ENCODE results near the gene CBL.

The CBL gene

DNA sequence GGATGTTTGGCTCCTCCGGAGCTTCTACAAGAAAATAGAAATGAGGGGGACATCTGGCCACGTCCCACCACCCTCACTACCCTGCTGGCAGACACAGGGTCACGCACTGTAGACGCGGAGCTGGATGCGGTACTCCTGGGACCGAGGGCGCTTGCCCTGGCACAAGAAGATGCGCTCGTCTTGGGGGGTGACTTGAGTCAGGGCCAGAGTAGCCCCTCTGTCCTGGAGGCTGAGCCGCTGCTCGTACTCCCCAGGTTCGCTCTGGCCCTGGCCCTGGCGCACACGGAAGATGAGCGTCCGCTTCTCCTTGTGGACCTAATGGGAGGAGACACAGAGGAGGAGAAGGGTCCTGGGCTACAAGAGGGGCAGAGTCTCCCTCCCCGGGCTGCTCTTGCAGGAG lies 108.6 kb downstream of the CBL start:
- DNase-seq (ENCODE audit: low read depth): no peak

DNA sequence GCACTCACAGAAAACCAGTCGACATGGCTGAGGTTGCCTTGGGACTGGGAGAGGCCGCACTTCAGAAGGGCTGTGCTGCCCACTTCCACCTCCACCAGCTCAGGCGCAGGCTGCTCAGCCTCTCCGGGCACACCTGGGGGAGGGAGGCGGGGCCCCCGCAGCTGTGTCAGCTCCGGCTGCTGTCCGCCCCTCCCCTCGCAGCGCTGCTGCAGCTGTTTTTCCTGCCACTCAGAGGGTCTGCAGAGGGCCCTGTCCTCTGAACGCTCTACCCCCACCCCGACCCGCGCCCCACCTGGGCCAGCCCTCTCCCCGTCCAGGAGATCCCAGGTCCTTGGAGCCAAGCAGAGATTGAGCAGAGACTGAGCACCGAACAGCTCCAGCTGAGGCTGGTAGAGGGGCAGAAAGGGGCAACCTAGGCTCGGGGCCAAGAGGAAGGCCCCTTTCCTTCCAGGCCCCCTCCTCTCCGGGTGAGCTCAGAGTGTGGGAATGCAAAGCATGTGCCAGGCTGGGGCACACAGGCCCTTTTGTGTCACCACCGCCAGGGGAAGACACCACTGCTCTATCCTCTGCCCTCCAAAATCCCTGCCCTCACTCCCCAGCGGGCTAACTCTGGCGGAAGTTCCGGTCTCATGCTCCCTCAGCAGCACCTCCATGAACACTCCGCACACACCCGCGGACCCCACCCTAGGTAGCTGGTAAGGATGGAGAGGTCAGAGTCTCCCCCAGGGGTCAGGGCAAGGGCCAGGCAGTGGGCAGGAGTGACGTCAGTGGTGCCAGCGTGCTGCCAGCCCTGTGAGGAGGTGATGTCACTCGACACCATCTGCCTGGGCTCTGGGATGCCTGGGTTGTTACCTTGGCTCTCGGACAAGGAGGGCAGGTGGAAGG lies 109.2 kb downstream of the CBL start:
- DNase-seq (ENCODE audit: low read depth): no peak

DNA sequence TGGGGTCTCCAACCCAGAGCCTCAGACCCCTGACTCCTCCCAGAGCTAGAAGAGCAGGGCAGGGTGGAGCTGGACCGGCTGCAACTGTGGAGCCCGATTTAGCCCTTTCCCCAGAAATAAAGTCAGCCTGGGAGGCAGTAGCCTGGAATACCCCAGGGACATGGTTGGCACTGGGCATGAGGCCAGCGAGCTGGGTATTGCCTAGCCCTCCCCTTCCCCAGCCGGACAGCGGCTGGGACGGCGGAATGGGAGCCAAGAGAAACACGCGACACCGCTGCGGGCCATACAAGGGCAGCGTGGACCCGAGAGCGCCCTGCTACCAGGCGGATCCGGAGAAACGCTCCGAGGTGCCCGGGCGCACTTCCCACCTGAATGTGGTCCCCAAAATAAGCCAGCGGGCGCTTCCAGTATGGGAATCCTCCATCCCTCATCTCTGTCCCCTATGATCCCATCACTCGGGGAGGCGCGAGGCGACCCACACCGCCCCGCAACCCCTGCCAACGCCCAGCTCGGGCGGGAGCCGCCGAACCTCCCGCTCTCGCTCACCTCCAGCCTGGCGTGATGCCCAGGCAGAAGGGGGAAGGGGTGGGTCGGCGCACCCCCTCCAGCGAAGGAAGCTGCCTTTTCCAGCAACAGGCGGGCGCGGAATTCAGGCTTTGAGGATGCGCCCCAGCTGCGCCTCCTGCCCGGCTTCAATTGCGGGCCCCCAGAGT lies 110.0 kb downstream of the CBL start:
- DNase-seq (ENCODE audit: low read depth): no peak

DNA sequence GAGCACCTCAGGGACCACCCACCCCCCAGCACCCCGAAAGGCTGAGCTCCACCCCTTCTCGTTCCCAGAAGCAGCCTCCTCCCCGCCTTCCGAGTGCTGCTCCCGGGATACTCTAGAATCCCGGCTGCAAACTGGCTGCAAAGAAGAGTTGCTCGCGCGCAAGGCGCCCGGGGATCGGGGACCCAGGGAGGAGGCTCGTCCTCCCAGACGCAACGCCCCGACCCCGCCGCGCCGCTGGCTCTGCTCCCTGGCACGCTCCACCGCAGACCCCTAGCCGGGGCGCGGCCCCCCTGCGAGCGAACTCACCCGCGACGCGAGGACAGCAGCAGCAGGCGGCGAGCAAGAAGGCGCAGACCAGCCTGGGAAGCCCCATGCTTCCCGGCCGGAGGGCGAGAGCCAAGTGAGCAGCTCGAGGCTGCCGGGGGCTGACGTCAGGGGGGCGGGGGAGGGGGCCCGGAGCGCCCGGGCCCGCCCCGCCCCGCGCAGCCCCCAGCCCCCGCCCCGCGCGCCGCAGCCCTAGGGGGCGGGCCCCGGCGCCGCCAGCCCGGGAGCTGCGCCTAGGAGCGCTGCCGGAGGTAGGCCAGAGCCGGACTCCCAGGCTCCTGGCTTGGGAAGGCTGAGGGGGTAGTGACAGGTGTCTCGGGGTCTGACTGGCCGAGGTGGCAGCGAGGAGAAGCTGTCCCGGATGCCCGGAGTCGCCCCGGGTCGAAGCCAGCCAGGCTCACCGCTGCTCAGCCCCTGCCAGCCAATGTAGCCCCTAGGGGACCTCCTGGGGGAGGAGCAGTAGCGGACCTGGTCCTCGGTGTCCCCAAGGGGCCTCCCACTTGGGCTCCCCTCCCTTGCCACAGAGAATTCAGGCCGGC lies 110.8 kb downstream of the CBL start, which contains the start of gene MCAM:
Gene MCAM, minus strand, starts transcription at position 402 of the 863 bp plus-strand sequence. Its CDS starts 29 bp downstream, at position 373.
- DNase-seq (ENCODE audit: low read depth): no peak

DNA sequence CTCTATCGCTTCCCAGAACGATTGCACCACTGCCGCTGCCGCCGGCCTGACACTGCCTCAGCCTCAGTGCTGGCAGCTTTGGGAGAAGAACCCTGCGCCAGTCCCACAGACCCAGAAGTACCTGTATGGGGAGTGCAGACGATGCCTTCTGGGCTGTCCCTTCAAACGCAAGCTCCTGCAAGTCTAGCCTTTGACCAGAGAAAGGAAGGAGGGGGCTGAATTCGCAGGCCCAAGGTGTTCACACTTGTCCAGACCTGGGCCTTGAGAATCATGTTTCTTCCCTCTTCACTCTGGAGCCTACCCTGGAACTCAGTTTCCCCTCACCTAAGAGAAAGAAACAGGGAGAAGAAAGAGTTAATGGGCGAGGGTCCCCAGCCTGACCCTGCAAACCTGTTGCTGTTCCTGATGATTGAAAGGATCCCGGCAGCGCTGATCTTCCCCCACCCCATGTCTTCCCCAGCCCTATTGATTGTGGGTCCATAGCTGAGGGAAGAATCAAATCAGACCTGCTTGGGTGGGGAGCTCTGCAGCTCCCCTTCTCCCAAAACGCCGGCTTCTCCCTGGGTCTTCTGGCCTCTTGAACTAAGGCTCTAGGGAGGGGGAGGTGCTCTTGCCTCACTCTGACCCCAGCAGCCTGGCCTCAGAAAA lies 111.6 kb downstream of the CBL start:
- no peak for DNase-seq (ENCODE audit: low read depth)

DNA sequence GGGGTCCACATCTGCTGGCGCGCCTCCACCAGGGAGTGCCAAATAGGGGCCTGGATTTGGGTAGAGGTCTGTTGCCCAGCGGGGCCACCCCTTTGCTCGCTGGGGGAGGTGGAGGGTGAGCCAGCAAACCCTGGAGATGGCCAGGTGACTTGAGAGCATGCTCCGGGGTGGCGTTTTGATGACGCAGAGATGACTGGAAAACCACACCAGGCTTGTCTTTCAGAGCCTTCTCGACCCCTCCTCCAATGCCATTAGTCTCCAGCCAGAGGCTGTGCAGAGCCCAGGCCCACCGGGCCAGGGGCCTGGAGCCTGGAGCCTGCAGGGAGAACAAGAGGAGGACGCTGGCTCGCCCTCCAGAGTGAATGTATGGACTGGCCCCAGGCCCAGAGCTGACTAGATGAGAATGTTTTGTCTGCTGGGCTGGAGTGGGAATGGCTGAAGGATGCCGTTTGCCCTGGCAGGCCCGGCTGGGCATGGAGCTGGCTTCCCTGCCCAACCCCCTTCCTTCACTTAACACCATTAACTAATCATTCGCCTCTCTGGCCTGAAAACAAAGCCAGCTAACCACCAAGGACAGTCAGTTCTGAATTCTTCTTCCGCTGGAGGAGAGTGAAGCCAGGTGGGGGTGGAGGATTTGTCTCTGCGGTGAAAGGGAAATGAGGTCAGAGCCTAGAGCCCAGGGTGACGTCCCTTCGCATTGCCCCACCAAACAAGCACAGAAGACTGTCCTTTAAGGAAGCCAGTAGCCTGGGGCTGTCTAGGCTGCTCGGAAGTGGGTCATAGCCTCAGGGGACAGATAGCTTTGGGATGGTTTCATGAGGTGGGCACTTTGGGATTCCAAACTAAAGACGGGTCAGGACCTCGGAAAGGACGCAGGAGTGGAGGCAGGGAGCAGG lies 112.3 kb downstream of the CBL start:
- DNase-seq (ENCODE audit: low read depth): no peak

DNA sequence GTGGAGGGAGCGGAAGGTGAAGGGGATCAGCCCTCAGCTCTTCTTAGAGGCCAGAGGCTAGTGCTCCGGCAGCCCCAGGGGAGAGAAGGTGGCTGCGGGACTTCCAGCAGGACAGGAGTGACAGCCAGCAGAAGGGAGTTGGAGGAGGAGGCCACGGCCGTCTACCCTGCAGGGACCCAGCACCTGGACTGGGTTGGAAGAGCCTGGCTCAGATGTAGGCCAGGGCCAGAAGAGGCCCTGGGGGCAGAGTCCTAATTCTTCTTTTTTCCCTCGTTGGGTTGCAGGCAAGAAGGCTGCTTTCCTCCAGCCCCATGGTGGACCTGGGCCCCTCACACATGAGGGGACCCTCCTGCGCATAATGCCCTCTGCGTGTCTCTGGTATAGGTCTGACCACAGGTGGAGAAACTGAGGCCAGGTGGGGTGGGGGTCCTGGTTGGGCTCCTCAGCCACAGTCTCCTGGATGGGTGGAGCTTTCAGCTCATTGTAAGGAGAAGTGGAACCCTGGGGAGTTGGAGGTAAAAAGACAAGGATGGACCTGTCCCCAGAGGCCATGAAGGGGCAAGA lies 113.1 kb downstream of the CBL start:
- no peak for DNase-seq (ENCODE audit: low read depth)

DNA sequence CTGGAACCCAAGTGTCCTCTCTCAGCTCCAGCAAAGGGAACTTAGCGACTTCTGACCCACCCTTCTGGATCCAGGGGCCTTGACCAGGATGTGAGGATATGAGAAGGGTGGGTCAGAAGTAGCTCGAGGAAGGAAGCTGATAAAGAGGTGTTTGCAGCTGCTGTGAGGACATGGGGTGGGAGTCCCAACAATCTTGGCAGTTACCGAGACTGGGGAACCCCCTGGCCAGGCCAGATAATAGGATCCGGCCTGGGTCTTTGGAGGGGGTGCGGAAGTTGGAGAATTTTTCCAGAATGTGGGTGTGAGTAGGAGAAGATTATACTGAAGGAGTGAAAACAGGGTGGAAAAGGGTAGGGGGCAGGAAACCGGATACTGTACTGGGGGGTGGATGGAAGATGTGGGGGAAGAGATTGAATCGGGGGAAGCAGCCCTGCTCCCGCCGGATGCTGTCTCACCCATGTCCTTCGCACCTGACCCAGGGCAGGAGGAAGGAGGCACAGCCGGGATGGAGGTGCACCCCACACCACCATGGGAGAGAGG lies 113.6 kb downstream of the CBL start:
- DNase-seq (ENCODE audit: low read depth): no peak

DNA sequence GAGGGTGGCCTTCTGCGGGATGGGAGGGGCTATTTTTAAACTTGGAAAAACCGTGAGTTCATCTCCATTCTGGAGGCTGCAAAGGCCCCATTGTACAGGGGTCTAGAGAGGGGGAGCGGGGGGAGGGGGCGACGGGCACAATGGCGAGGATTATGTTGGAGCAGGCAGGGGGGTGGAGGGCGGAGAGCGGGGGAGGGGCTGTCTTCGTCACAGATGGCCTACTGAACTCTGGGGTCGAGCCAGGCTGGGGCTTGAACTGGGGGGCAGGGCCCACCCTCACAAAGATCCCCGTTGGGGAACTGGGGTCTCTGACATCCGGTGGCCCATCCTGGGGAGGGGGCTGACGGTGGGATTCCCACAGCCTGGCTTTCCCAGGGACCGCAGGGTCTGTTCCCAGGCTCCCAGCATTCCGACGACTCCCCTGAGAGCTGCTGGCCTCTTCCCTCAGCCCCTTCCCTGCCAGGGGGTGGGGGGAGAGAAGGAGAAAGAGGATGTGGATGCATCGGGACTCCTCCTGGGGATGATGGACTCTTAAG lies 114.2 kb downstream of the CBL start:
- no peak for DNase-seq (ENCODE audit: low read depth)

DNA sequence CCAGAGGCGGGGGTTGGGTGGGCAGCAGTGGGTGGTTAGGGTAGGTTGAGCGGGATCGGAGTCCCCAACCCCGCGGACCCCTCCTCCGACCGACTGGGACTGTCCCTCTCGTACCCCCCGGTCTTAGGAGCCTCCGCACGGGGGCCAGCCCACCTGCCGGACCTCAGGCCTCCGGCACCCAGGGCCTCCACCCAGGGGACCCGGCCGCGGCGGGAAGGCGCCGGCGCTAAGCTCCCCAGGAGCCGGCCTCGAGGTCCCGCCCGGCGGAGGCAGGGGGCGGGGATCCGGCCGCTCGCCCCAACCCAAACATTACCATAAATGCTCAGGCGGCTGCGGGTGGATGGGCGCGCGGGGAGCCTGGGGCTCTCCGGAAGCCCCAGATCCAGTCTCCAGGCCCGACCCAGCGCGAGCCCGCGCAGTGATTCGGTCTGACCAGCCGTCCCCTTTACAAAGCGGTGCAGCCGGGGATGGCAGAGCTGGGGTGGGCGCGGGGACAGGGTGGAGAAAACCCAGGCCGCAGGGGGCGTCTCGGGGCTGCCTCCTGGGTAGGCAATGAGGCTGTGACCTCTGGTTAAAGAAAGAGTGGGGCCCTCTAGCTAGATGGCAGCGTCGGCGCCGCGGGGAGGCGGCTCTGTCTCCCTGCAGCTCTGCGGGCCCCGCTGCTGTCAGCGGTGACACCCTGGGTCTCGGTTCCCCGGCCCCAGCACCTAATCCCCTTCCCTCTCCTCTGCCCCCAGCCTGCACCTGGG lies 114.8 kb downstream of the CBL start:
- DNase-seq (ENCODE audit: low read depth): no peak

DNA sequence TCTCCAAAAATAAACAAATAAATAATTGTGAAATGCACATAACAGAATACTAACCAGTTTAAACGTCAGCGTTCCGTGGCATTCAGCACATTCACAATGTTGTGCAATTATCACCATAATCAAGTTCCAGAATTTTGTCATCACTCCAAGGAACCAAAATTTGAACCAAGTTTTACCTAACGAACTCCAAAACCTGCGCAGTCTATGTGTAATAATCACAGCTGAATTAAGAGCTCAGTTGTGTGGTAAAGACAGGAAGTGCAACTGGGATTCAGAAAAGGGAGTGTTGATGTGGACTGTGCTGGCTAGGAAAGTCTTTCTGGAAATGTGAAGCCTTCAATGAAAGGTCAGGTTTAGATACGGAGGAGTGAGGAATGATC lies 116.2 kb downstream of the CBL start:
- DNase-seq (ENCODE audit: low read depth): no peak

DNA sequence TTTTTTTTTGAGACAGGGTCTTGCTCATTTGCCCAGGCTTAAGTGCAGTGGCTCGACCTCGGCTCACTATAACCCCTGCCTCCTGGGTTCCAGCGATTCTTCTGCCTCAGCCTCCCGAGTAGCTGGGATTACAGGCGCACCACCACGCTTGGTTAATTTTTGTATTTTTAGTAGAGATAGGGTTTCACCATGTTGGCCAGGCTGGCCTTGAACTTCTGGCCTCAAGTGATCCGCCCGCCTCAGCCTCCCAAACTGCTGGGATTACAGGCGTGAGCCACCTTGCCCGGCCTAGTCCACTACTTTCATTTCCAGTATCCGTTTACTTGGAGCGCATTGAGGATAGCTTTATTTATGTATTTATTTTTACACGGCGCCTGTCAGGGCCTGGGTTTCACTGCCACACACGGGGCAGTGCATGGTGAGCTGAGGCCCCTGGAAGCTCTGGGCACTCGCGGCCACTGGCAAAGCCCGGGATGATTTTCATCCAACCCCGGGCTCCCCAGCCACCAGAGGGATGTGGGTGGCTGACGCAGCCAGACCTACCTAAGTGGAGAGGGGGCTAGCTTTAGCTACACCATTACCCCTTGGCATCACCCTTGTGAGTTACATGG lies 116.9 kb downstream of the CBL start:
- no peak for DNase-seq (ENCODE audit: low read depth)

DNA sequence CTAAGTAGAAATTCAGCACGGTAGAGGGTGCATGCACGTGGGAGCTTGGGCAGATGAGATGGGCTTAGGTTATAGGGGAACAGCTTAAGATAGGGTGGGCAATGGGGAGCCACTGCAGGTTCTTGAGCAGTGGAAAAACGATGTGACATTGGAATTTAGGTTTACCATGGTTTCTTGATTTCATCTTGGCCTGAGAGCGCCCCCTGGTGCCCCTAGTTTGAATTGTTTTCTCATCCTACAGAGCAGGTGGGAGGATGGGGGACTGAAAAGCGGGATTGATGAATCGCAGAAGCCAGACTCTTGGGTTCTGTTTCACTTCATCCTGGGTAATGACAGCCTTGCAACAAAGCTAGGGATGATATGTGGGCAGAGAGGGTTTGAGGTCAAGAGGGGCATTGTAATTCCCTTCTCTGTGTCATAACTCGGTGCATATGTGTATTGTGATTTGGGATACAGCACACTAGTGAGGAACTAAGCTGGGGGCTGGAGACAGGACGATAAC lies 117.4 kb downstream of the CBL start:
- peak; percentile 50 for DNase-seq (ENCODE audit: low read depth)

DNA sequence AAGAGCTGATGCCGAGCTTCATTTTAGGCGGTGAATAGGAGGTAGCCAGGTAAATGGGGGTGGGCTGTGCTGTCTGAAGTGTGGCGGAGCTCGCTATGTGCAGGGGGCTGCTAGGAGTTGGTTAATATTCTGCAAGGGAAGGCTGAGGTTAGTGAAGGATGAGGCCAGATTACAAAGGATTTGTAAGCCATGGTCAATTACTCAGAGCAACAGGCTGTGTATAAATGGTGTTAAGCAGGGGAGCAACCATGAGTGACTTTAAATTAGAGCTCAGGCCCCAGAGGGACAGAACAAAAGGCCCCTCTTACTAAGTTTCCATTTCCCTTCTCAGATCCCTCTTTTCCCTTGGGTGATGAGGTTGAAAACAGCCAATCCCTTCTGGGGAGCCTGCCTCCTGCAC lies 118.0 kb downstream of the CBL start:
- DNase-seq (ENCODE audit: low read depth): no peak

DNA sequence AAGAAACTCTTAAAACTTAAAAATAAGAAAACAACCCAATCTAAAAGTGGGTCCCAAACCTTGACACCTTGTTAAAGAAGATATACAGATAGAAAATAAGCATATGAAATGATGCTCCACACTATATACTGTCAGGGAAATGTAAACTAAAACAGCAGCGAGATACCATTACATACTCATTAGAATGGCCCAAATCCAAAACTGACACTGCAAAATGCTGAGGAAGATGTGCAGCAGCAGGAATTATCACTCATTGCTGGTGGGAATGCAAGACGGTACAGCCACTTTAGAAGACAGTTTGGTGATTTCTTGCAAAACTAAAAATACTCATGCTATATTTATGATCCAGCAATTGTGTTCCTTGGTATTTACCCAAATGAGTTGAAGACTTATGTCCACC lies 123.2 kb downstream of the CBL start:
- no peak for DNase-seq (ENCODE audit: low read depth)

DNA sequence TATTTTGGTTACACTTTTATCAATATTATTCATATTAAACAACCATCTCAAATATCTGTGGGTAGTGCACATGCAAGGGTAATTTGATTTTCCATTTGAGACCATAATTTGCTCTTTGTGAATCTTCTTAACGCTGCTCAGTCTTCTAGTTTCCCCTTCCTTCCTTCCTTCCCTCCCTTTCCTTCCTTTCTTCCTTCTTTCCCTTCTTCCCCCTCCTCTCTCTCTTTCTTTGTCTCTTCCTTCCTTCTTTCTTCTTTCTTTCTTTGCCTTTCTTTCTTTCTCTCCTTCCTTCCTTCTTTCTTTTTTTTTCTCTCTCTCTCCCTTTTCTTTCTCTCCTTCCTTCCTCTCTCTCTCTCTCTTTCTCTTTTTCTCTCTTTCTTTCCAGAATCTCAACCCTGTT lies 124.1 kb downstream of the CBL start:
- DNase-seq (ENCODE audit: low read depth): no peak

DNA sequence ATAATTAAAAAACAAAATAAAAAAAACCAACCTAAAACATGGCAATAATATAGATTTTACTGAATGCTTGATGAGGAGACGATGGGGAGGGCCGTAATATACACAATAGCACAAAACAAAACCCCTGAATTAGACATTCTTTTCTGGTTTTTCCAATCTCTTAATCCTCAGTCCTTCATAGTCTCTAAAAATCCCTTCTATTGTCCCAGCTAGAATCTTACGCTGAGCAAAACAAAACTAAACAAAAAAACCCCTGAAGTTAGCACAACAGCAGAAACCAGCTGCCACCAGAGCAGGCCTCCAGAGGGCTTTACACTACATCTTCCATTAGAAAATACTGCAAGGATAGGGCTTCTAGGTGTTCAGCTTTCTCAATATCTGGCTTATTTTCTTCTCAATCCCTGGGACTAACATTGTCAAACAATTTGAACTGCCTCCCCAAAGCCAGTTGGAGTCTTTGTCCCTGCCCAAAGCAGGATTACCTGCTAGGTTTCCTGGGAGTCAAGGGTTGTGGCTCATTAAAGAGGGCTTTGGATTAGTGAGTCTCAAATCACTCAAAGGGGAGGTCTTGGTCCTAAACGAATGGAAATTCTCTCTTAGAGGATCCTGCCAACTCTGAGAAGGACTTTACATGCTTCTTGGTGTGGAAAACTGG lies 126.1 kb downstream of the CBL start:
- DNase-seq (ENCODE audit: low read depth): no peak

All from stromal cell of bone marrow (primary cell).